GM19328 (cell line): ENCODE measurements around the gene TNIK.

Experiments used
- ATAC-seq: cut with Tn5 transposase; IDR thresholded peaks from one replicate; pipeline ENCODE4 v1.9.1; 2021; ENCODE audit warnings: mild to moderate bottlenecking, moderate library complexity; ENCODE audit not compliant: unreplicated experiment

TNIK gene

GRCh38 chr3:171236265-171237008 is 223.8 kb downstream of the TNIK start:
- no peak for ATAC-seq

GRCh38 chr3:171234298-171235010 is 225.8 kb downstream of the TNIK start:
- ATAC-seq, result no peak

- ATAC-seq, result no peak
These were observed 228.8 kb downstream of the TNIK start for GRCh38 chr3:171231361-171231760.

GRCh38 chr3:171230865-171231264 is 229.3 kb downstream of the TNIK start:
- no peak for ATAC-seq

- no peak for ATAC-seq
These were observed 231.0 kb downstream of the TNIK start for GRCh38 chr3:171229173-171229572.

- no peak for ATAC-seq
These were observed 232.0 kb downstream of the TNIK start for GRCh38 chr3:171228240-171228639.

- no peak for ATAC-seq
These were observed 232.4 kb downstream of the TNIK start for GRCh38 chr3:171227828-171228227.

- ATAC-seq, result no peak
These were observed 232.8 kb downstream of the TNIK start for GRCh38 chr3:171227359-171227758.

GRCh38 chr3:171226794-171227193 is 233.4 kb downstream of the TNIK start:
- no peak for ATAC-seq

- no peak for ATAC-seq
These were observed 234.5 kb downstream of the TNIK start for GRCh38 chr3:171225708-171226107.

GRCh38 chr3:171225165-171225564 is 235.0 kb downstream of the TNIK start:
- no peak for ATAC-seq

- ATAC-seq, result no peak
These were observed 236.8 kb downstream of the TNIK start for GRCh38 chr3:171223396-171223795.

- ATAC-seq, result no peak
These were observed 237.2 kb downstream of the TNIK start for GRCh38 chr3:171222995-171223394.

- ATAC-seq, result no peak
These were observed 238.6 kb downstream of the TNIK start for GRCh38 chr3:171221597-171221996.

- no peak for ATAC-seq
These were observed 239.1 kb downstream of the TNIK start for GRCh38 chr3:171221104-171221503.

GRCh38 chr3:171219258-171219657 is 240.9 kb downstream of the TNIK start:
- no peak for ATAC-seq

- ATAC-seq, result no peak
These were observed 242.1 kb downstream of the TNIK start for GRCh38 chr3:171218069-171218468.

- no peak for ATAC-seq
These were observed 246.3 kb downstream of the TNIK start for GRCh38 chr3:171213907-171214306.

GRCh38 chr3:171213178-171213577 is 247.0 kb downstream of the TNIK start:
- no peak for ATAC-seq

GRCh38 chr3:171212648-171213047 is 247.6 kb downstream of the TNIK start:
- ATAC-seq, result no peak

GRCh38 chr3:171206283-171206682 is 253.9 kb downstream of the TNIK start:
- no peak for ATAC-seq

- ATAC-seq, result no peak
These were observed 255.3 kb downstream of the TNIK start for GRCh38 chr3:171204942-171205341.
